Tibial artery (tissue), 4 donors: ENCODE data around the gene KAT5.
"Not testable (repeated sequence)": the region's sequence is repeated elsewhere in the genome, so short reads cannot be mapped to it uniquely, and the experiment has no call there.

Experiments used
- DNase-seq, 2 donors: peaks; one replicate each; pipeline ENCODE4 v3.0.0-alpha.2; 2019
- H3K27ac ChIP-seq, 2 donors: fragments of 200-600 bp; sonication (generic) in 1 of 2; 1 replicate in 1 of 2; 2 replicates in 1 of 2; pipeline ENCODE4 v1.5.1; 2018 to 2019; ENCODE audit warnings: mild to moderate bottlenecking in 1 of 2
- H3K27me3 ChIP-seq, 2 donors: fragments of 200-600 bp; sonication (generic) in 1 of 2; one replicate each; pipeline versions ENCODE4 v1.5.1 to v1.6.0; 2016 to 2019
- H3K36me3 ChIP-seq, 3 donors: fragments of 200-600 bp; sonication (generic) in 2 of 3; one replicate each; pipeline ENCODE4 v1.5.1; 2016 to 2019; ENCODE audit warnings: mild to moderate bottlenecking in 2 of 3
- H3K4me1 ChIP-seq, 4 donors: fragments of 200-600 bp; sonication (generic) in 2 of 4; 1 replicate in 3 of 4; 2 replicates in 1 of 4; pipeline ENCODE4 v1.5.1; 2016 to 2019
- H3K4me3 ChIP-seq, 2 donors: fragments of 200-600 bp; sonication (generic) in 1 of 2; 1 replicate in 1 of 2; 2 replicates in 1 of 2; pipeline ENCODE4 v1.5.1; 2018 to 2019; ENCODE audit warnings: mild to moderate bottlenecking in 2 of 2
- H3K9me3 ChIP-seq, 3 donors: fragments of 200-600 bp; sonication (generic) in 1 of 3; one replicate each; pipeline ENCODE4 v1.5.1; 2016 to 2019
- CTCF ChIP-seq, 2 experiments: fragments of 200-600 bp in 1 of 2; fragments of 450-650 bp in 1 of 2; IDR thresholded peaks; one replicate each; pipeline ENCODE4 v1.5.1; 2017 to 2019; ENCODE audit warnings: antibody characterized with exemption in 2 of 2, mild to moderate bottlenecking in 1 of 2, moderate library complexity in 1 of 2
- intact Hi-C: fragments of 100-400 bp; cut with DNase I; formaldehyde crosslinking; loops from one replicate; pipeline ENCODE4 v1.15.0; 2023; ENCODE audit warnings: low total_unique reads

KAT5 gene

GRCh38 chr11:65744699-65745042 is 32.6 kb downstream of the KAT5 start:
- no peaks in the 10 kb centered on the region for H3K4me1 ChIP-seq
- H3K9me3 ChIP-seq, result no peaks in the 10 kb centered on the region
- H3K27me3 ChIP-seq, result no peaks in the 10 kb centered on the region
- no peaks in the 10 kb centered on the region for H3K36me3 ChIP-seq
- TF ChIP-seq CTCF (IDR thresholded peaks at IDR 0.05), result no peak
- intact Hi-C loops, result no loop called here
- no peak overlapping the region for H3K27ac ChIP-seq
- no peak overlapping the region for H3K4me3 ChIP-seq
- DNase-seq, result no peak

- Histone ChIP-seq H3K27ac (no peak overlapping the region), H3K9me3 (no peaks in the 10 kb centered on the region), H3K27me3 (no peaks in the 10 kb centered on the region), H3K36me3 (no peaks in the 10 kb centered on the region), H3K4me3 (no peak overlapping the region), H3K4me1 (no peaks in the 10 kb centered on the region)
- no peak for TF ChIP-seq CTCF (IDR thresholded peaks at IDR 0.05)
- DNase-seq, result no peak
- intact Hi-C loops, result no loop called here
Measured at GRCh38 chr11:65745049-65745448, 33.0 kb downstream of the KAT5 start.

GRCh38 chr11:65762169-65762568 is 50.1 kb downstream of the KAT5 start:
- DNase-seq, intact Hi-C loops, H3K4me3 ChIP-seq, H3K4me1 ChIP-seq, H3K27ac ChIP-seq, H3K9me3 ChIP-seq, H3K27me3 ChIP-seq, H3K36me3 ChIP-seq: not testable (repeated sequence)

- DNase-seq, H3K27me3 ChIP-seq, H3K4me1 ChIP-seq, H3K4me3 ChIP-seq, H3K9me3 ChIP-seq, H3K27ac ChIP-seq, intact Hi-C loops, H3K36me3 ChIP-seq: not testable (repeated sequence)
Measured at GRCh38 chr11:65762816-65763215, 50.8 kb downstream of the KAT5 start.

- intact Hi-C loops, result no loop called here
- Histone ChIP-seq H3K36me3 (no peaks in the 10 kb centered on the region), H3K27me3 (no peaks in the 10 kb centered on the region), H3K4me1 (peaks cover 0 to 2% (median 0%) of the 10 kb centered on the region in 4 donors), H3K4me3 (no peak overlapping the region), H3K27ac (no peak overlapping the region), H3K9me3 (no peaks in the 10 kb centered on the region)
- TF ChIP-seq CTCF (IDR thresholded peaks at IDR 0.05), result no peak
- no peak for DNase-seq
Measured at GRCh38 chr11:65764434-65764833, 52.4 kb downstream of the KAT5 start.

GRCh38 chr11:65766535-65766934 is 54.5 kb downstream of the KAT5 start:
- TF ChIP-seq CTCF (IDR thresholded peaks at IDR 0.05), result no peak
- intact Hi-C loops, result no loop called here
- no peaks in the 10 kb centered on the region for H3K9me3 ChIP-seq
- H3K27ac ChIP-seq, result no peak overlapping the region
- H3K27me3 ChIP-seq, result no peaks in the 10 kb centered on the region
- no peaks in the 10 kb centered on the region for H3K36me3 ChIP-seq
- DNase-seq, result no peak
- peaks cover 0 to 6% (median 2%) of the 10 kb centered on the region in 4 donors for H3K4me1 ChIP-seq
- H3K4me3 ChIP-seq, result no peak overlapping the region

GRCh38 chr11:65767406-65767805 is 55.4 kb downstream of the KAT5 start:
- no peak for TF ChIP-seq CTCF (IDR thresholded peaks at IDR 0.05)
- H3K4me3 ChIP-seq, result no peak overlapping the region

GRCh38 chr11:65767806-65768205 is 55.8 kb downstream of the KAT5 start:
- intact Hi-C loops, H3K36me3 ChIP-seq, H3K27me3 ChIP-seq, H3K4me3 ChIP-seq, H3K27ac ChIP-seq, DNase-seq, H3K9me3 ChIP-seq, H3K4me1 ChIP-seq: not testable (repeated sequence)

More at GRCh38 chr11:65767406-65767805, 55.4 kb downstream of the KAT5 start:
- no peak for DNase-seq
- H3K4me1 ChIP-seq, result peaks cover 0 to 6% (median 2%) of the 10 kb centered on the region in 4 donors
- H3K36me3 ChIP-seq, result no peaks in the 10 kb centered on the region
- no peak overlapping the region for H3K27ac ChIP-seq
- no peaks in the 10 kb centered on the region for H3K9me3 ChIP-seq
- no peaks in the 10 kb centered on the region for H3K27me3 ChIP-seq
- intact Hi-C loops, result no loop called here
